Astrocyte of the spinal cord (primary cell): Measurements from ENCODE around the gene CDV3.
A peak's percentile ranks its signal among the peaks of the same experiment; 100 is the strongest.
"Not testable (repeated sequence)": the region's sequence is repeated elsewhere in the genome, so short reads cannot be mapped to it uniquely, and the experiment has no call there.

Experiments used
- DNase-seq: peaks from one replicate; pipeline ENCODE4 v3.0.0; 2011; ENCODE audit warnings: low read depth, low spot score
- H3K4me3 ChIP-seq: 2 replicates; pipeline ENCODE4 v1.5.1; 2011; ENCODE audit warnings: low read depth, mild to moderate bottlenecking, low read length, moderate library complexity
- CTCF ChIP-seq: IDR thresholded peaks from 2 replicates; pipeline ENCODE4 v1.5.1; 2012; ENCODE audit warnings: low read depth, mild to moderate bottlenecking, low read length, inconsistent platforms
- in situ Hi-C: cut with HindIII; loops from 2 replicates; pipeline ENCODE4 v1.10.0; 2017; ENCODE audit warnings: low sequenced_read_pairs

The CDV3 gene, protein sequence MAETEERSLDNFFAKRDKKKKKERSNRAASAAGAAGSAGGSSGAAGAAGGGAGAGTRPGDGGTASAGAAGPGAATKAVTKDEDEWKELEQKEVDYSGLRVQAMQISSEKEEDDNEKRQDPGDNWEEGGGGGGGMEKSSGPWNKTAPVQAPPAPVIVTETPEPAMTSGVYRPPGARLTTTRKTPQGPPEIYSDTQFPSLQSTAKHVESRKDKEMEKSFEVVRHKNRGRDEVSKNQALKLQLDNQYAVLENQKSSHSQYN

DNA sequence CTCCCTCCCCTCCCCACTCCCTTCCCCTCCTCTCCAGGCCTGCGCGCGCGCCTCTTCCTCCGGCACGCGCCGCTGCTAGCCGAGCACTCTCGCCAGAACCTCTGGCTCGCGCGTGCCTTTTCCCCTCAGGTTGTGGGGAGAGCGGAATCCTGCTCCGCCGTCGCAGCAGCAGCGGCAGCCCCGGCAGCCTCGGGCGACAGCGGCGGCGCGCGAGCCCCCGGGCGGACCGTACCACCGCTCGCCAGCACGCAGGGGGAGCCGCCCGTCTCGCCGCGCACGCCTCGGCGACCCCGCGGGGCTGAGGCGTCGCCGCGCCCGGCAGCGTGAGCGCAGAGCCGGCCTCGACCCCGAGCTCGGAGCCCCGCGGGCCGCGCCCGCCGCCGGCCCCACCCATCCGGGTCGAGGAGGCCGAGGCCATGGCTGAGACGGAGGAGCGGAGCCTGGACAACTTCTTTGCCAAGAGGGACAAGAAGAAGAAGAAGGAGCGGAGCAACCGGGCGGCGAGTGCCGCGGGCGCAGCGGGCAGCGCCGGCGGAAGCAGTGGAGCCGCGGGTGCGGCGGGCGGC is at the start of gene CDV3:
Gene CDV3 (plus strand): TSS at position 58 of the 566 bp plus-strand sequence. CDS start 359 bp downstream, at position 417.
- no peak for TF ChIP-seq CTCF
- in situ Hi-C loops: no loop called here
- H3K4me3 ChIP-seq: peak within 1 kb of the TSS; percentile 73
- DNase-seq: no peak

- in situ Hi-C loops, DNase-seq, H3K4me3 ChIP-seq: not testable (repeated sequence)
These were observed 49.7 kb upstream of the CDV3 start for GRCh38 chr3:133523758-133524157.

DNA sequence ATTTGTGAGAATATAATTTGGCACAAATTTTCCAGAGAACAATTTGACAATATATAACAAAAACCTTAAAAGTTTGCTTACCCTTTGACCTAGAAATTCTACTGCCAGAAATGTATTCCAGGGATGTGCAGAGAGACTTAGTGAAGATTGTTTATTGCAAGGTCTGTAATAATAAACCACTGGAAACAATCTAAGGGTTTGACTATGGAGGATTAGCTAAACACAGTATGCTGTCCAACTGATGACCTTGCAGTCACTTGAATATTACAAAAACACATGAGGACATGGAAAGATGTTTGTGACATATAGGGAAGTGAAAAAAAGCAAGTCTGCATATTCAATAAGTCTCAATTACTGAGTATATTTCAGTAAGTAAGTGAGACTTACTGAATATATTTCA is 48.1 kb upstream of the CDV3 start:
- in situ Hi-C loops: no loop called here
- no peak overlapping the region for H3K4me3 ChIP-seq
- no peak for DNase-seq
- no peak for TF ChIP-seq CTCF

DNA sequence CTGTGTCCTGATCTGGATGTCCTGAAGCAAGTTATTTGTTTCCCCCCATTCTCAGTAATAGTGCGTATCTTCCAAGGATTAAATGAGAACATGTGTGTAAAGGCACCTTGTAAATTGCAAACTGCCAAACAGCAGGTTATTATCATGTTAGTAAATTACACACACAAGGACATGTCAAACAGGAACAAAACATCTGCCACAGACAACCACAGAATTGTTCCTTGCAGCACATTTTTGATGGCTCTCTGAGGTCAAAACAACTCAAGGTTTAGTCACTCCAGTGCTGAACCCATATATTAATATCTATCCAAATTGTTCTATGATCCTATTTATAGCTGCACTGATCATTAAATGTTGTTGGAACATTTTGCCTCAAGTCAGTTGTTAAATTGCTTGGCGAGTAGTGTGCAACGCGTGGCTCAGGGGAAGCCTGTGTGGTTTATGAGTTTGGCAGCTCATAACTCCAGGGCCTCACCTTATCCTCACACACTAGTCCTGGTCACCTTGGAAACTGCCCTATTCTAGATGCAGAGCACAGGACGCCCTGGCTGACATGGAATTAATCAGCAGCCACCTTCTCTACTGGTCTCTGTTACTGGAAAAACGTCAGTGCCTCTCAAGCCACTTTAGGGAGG is 46.3 kb upstream of the CDV3 start:
- TF ChIP-seq CTCF: no peak
- DNase-seq: no peak
- in situ Hi-C loops: no loop called here
- no peak overlapping the region for H3K4me3 ChIP-seq

DNA sequence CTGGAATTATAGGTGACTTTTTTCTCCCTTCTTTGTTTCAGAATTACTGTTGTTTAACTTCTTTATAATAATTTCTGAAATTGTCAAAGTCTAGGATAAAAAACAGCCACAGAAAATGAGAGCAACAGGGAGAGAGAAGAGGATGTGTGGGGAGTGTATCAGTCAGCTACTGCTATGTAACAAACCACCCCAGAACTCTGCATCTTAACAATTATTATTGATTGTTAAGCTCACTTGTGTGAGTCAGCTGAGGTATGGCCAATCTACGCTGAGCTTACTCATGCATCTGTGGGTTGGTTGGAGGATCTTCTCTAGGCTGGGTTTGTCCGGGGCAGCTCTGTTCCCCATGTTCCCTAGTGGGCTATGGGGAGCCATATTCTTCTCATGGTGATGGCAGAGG is 43.7 kb upstream of the CDV3 start:
- H3K4me3 ChIP-seq: no peak overlapping the region
- in situ Hi-C loops: no loop called here
- DNase-seq: no peak
- no peak for TF ChIP-seq CTCF

DNA sequence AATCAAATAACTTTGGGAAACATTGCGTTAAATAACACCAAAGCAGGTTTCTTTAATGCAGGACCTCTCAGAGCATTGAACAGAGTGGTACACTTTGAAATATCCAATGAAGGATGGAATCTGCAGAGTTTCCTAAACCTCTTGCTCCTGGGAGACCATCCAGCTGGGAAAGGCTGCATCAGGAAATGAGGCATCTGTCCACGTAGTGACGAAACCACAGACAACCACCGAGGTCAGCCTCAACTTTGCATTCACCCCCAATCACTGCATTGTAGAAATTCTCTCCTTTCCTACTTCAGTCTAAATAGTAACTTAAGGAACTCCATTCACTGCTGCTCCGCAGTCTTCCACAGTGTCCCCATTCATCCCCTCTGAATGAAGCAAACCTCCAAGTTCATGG is 41.5 kb upstream of the CDV3 start:
- peak; percentile 84 for DNase-seq
- no peak for TF ChIP-seq CTCF
- in situ Hi-C loops: no loop called here
- H3K4me3 ChIP-seq: no peak overlapping the region

GRCh38 chr3:133532951-133533350 is 40.5 kb upstream of the CDV3 start:
- DNase-seq: peak; percentile 24
- in situ Hi-C loops: no loop called here
- H3K4me3 ChIP-seq: no peak overlapping the region
- TF ChIP-seq CTCF: no peak
